Heart left ventricle (tissue), 16 donors: Measurements from ENCODE around the gene CNOT6L. TPM values are rescaled to one million over a fixed set of nuclear protein-coding genes. Genes with fewer than 3 reads are reported as not detected.
A peak's percentile ranks its signal among the peaks of the same experiment; 100 is the strongest.

Experiments used
- ATAC-seq, 4 donors: fragments of 200-7000 bp; cut with Tn5 transposase; one replicate each; pipeline ENCODE4 v1.9.1; 2020 to 2022; ENCODE audit warnings: moderate library complexity in 4 of 4, mild to moderate bottlenecking in 3 of 4, moderate number of reproducible peaks in 1 of 4
- DNase-seq, 5 donors: peaks; one replicate each; pipeline ENCODE4 v3.0.0-alpha.2; 2020
- H3K27ac ChIP-seq, 12 donors: fragments of 200-600 bp; sonication (generic) in 4 of 12; one replicate each; pipeline versions ENCODE4 v1.5.0 to v1.8.0; 2016 to 2022; ENCODE audit warnings: mild to moderate bottlenecking in 2 of 12
- H3K27me3 ChIP-seq, 9 donors: fragments of 200-600 bp; sonication (generic) in 2 of 9; one replicate each; pipeline versions ENCODE4 v1.5.1 to v1.8.0; 2016 to 2022; ENCODE audit warnings: mild to moderate bottlenecking in 3 of 9
- H3K36me3 ChIP-seq, 9 donors: fragments of 200-600 bp; sonication (generic) in 2 of 9; one replicate each; pipeline versions ENCODE4 v1.5.0 to v1.8.0; 2018 to 2022; ENCODE audit warnings: mild to moderate bottlenecking in 2 of 9
- H3K4me1 ChIP-seq, 12 donors: fragments of 200-600 bp; sonication (generic) in 4 of 12; one replicate each; pipeline versions ENCODE4 v1.5.0 to v1.8.0; 2016 to 2022; ENCODE audit warnings: mild to moderate bottlenecking in 3 of 12
- H3K4me3 ChIP-seq, 12 donors: fragments of 200-600 bp; sonication (generic) in 4 of 12; one replicate each; pipeline versions ENCODE4 v1.5.0 to v1.8.0; 2017 to 2022; ENCODE audit warnings: mild to moderate bottlenecking in 9 of 12, moderate library complexity in 4 of 12
- H3K9me3 ChIP-seq, 12 donors: fragments of 200-600 bp; sonication (generic) in 4 of 12; one replicate each; pipeline versions ENCODE4 v1.5.0 to v1.8.0; 2016 to 2022; ENCODE audit warnings: mild to moderate bottlenecking in 1 of 12
- CTCF ChIP-seq, 12 donors: fragments of 200-600 bp; sonication (generic) in 4 of 12; IDR thresholded peaks; one replicate each; pipeline versions ENCODE4 v1.5.0 to v1.8.0; 2018 to 2022; ENCODE audit warnings: antibody characterized with exemption in 12 of 12, mild to moderate bottlenecking in 5 of 12
- POLR2A ChIP-seq, 2 donors: fragments of 450-650 bp; IDR thresholded peaks; one replicate each; pipeline ENCODE4 v1.6.1; 2017; ENCODE audit warnings: antibody characterized with exemption in 2 of 2, mild to moderate bottlenecking in 2 of 2, moderate library complexity in 2 of 2
- WGBS, 4 donors: extraction: QIAGEN DNeasy Blood & Tissue Kit in 2 of 4; methylation state at CpG; one replicate each; pipeline versions ENCODE4 v1.1.5 to v1.1.7; 2013 to 2018; 5-methylcytosine and 5-hydroxymethylcytosine counted together
- intact Hi-C, 10 donors: fragments of 100-400 bp; cut with DNase I; formaldehyde crosslinking; loops; one replicate each; pipeline versions ENCODE4 v1.11.1 to v1.14.2; 2022
- polyA plus RNA-seq, 2 donors: library from polyadenylated mRNA; stranded (reverse); fragments of 200-250 nt; gene quantifications; one replicate each; pipeline ENCODE4 v1.2.3, GENCODE V29; 2013
- total RNA-seq, 9 donors: library from RNA; depleted of rRNA in 2 of 9; stranded (reverse); fragments of >200 nt in 2 of 9; fragmentation: NEBNext Ultra II Directional in 3 of 9; extraction: Animal tissue kit (Norgen Biotek cat#: 25700) in 3 of 9; gene quantifications; one replicate each; pipeline versions ENCODE4 v1.1.0 to v1.2.4, GENCODE V29; 2016 to 2023
- donor health status: ischemic (EF 13 %, LVEDD 7.1; RV severe dilation, severe dysfunction).
- donor health status: healthy with polysubstance abuse.
- donor health status: DM: no; HTN: yes; CAD: no.
- donor health status: DM: no; HTN: no; CAD: no.
- donor health status: ischemic (EF 25% LVEDD 6.9; RV normal size, moderate dysfunction).
- donor health status: ischemic (EF 25% LVEDD 5.7; RV mildly dilated, moderate dysfunction).
- donor health status: healthy.
- donor health status: DM: yes; HTN: yes; CAD: no.
- donor health status: ischemic (EF 35%, LVEDD 5.7; RV mildly dilated, moderate dysfunction).
- donor health status: nonischemic (EF 11% LVEDD 7.7; RV severe dilation, severe dysfunction).
- donor health status: DM: yes; HTN: yes; CAD: no.
- donor health status: PGD.
- donor health status: ischemic (EF 29% LVEDD 5.4; RV normal size, mild dysfunction).
- donor health status: nonischemic (EF 23%, LVEDD 6.1; RV moderate dilation, normal function).

The CNOT6L gene
- total and polyA plus RNA-seq, 11 donors = 2.2 to 39.2 (median 18.6) TPM

- intact Hi-C loops = loop anchor here in 5 of 10 donors (1.0 to 10.0 kb wide), 5 partner anchors 37 to 107 kb away; partner anchors contain the start of gene MRPL1 (in 4 of the 5)
- peaks cover 5 to 64% (median 47%) of the 10 kb centered on the region in 12 donors for H3K4me1 ChIP-seq
- TF ChIP-seq CTCF (IDR thresholded peaks at IDR 0.05) = peak; percentile 36 to 76 (median 52)
- no peak for TF ChIP-seq POLR2A (IDR thresholded peaks at IDR 0.05)
- no peaks in the 10 kb centered on the region for H3K9me3 ChIP-seq
- ATAC-seq = peak; percentile 65 to 75 (median 68)
- no peaks in the 10 kb centered on the region for H3K27me3 ChIP-seq
- H3K36me3 ChIP-seq = no peaks in the 10 kb centered on the region
- 0 to 1% (median 0%) methylated on average over 13 of the region's 13 CpGs for WGBS, 4 donors
- peak overlapping the region; percentile 72 to 99 (median 88) for H3K4me3 ChIP-seq
- peak overlapping the region; percentile 90 to 100 (median 99) for H3K27ac ChIP-seq
- peak; percentile 73 to 85 (median 83) for DNase-seq
Observed at GRCh38 chr4:77818073-77818601, 1.0 kb downstream of the CNOT6L start.

GRCh38 chr4:77817304-77818072 is 1.7 kb downstream of the CNOT6L start:
- 28 to 39% (median 33%) methylated on average over 8 of the region's 8 CpGs for WGBS, 4 donors
- Histone ChIP-seq H3K36me3 (no peaks in the 10 kb centered on the region), H3K4me1 (peaks cover 5 to 64% (median 47%) of the 10 kb centered on the region in 12 donors), H3K27me3 (no peaks in the 10 kb centered on the region), H3K4me3 (peak overlapping the region; percentile 72 to 99 (median 88)), H3K9me3 (peaks cover 0 to 4% (median 0%) of the 10 kb centered on the region in 12 donors), H3K27ac (peak overlapping the region; percentile 90 to 100 (median 99))
- TF ChIP-seq CTCF (IDR thresholded peaks at IDR 0.05) = no peak
- TF ChIP-seq POLR2A (IDR thresholded peaks at IDR 0.05) = no peak
- intact Hi-C loops = loop anchor here in 5 of 10 donors (1.0 to 10.0 kb wide), 5 partner anchors 37 to 107 kb away; partner anchors contain the start of gene MRPL1 (in 4 of the 5)
- DNase-seq = no peak
- ATAC-seq = no peak

GRCh38 chr4:77816546-77816945 is 2.6 kb downstream of the CNOT6L start:
- 82 to 88% (median 85%) methylated on average over 2 of the region's 2 CpGs for whole genome bisulfite sequencing, 4 donors
- no peak for DNase-seq
- H3K36me3 ChIP-seq = no peaks in the 10 kb centered on the region
- no peak for ATAC-seq
- no peaks in the 10 kb centered on the region for H3K27me3 ChIP-seq
- intact Hi-C loops = loop anchor here in 2 of 10 donors (10.0 kb wide), 2 partner anchors 52 to 108 kb away; no protein-coding TSS in a partner anchor
- no peak overlapping the region for H3K4me3 ChIP-seq
- no peak for TF ChIP-seq CTCF (IDR thresholded peaks at IDR 0.05)
- H3K9me3 ChIP-seq = peaks cover 0 to 7% (median 0%) of the 10 kb centered on the region in 12 donors
- H3K4me1 ChIP-seq = peaks cover 5 to 59% (median 43%) of the 10 kb centered on the region in 12 donors
- peak overlapping the region in 7 of 12 donors; percentile 3 to 100 (median 27) for H3K27ac ChIP-seq

GRCh38 chr4:77815636-77816035 is 3.5 kb downstream of the CNOT6L start:
- no peak overlapping the region for H3K4me3 ChIP-seq
- H3K9me3 ChIP-seq = peaks cover 0 to 7% (median 0%) of the 10 kb centered on the region in 12 donors
- ATAC-seq (no peak), DNase-seq (no peak)
- H3K27me3 ChIP-seq = no peaks in the 10 kb centered on the region
- peak overlapping the region in 4 of 12 donors; percentile 2 to 33 (median 22) for H3K27ac ChIP-seq
- TF ChIP-seq CTCF (IDR thresholded peaks at IDR 0.05) (no peak), POLR2A (IDR thresholded peaks at IDR 0.05) (no peak)
- intact Hi-C loops = loop anchor here in 2 of 10 donors (10.0 kb wide), 2 partner anchors 51 to 109 kb away; no protein-coding TSS in a partner anchor
- peaks cover 0 to 1% (median 0%) of the 10 kb centered on the region in 9 donors for H3K36me3 ChIP-seq
- peaks cover 5 to 58% (median 36%) of the 10 kb centered on the region in 12 donors for H3K4me1 ChIP-seq
